IPS-18a (cell line): ENCODE results near the gene ARNT2.
A peak's percentile ranks its signal among the peaks of the same experiment; 100 is the strongest.
"Not testable (repeated sequence)": the region's sequence is repeated elsewhere in the genome, so short reads cannot be mapped to it uniquely, and the experiment has no call there.

Source experiments
- H3K27ac ChIP-seq: one replicate; pipeline ENCODE4 v1.5.1; 2013; ENCODE audit warnings: low read length
- H3K27me3 ChIP-seq: one replicate; pipeline ENCODE4 v1.6.1; 2013; ENCODE audit warnings: mild to moderate bottlenecking, low read length; ENCODE audit not compliant: control insufficient read depth, insufficient read depth
- H3K36me3 ChIP-seq: one replicate; pipeline ENCODE4 v1.6.1; 2013; ENCODE audit warnings: low read depth, low read length; ENCODE audit not compliant: control insufficient read depth
- H3K4me1 ChIP-seq: one replicate; pipeline ENCODE4 v1.6.1; 2013; ENCODE audit warnings: low read depth, low read length; ENCODE audit not compliant: control insufficient read depth
- H3K4me3 ChIP-seq: one replicate; pipeline ENCODE4 v1.5.1; 2013; ENCODE audit warnings: low read length
- H3K9ac ChIP-seq: one replicate; pipeline ENCODE4 v1.6.1; 2013; ENCODE audit warnings: mild to moderate bottlenecking, low read length, moderate library complexity
- H3K9me3 ChIP-seq: one replicate; pipeline ENCODE4 v1.6.1; 2013; ENCODE audit warnings: low read depth, low read length; ENCODE audit not compliant: control insufficient read depth

ARNT2 gene

DNA sequence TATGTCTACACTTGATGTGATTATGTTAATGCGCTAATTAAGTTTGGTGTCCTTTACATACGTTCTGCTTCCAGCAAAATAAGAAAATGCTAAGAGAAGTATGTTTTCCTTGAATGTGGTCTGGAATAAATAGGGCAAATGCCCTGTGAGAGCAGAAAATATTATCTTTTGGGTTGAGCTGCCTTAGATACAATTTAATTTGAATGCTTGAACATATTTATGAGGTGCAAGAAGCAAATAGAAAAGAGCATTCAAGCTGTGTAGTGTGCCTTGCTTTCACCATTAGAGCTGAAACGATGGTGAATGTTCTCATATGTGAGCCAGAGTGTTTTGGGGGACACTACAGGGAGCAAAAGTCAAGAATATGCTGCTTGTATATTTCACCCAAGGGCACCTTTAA lies 15.9 kb upstream of the ARNT2 start:
- Histone ChIP-seq H3K4me1 (peaks cover 7% of the 10 kb centered on the region), H3K4me3 (no peak overlapping the region), H3K9me3 (no peaks in the 10 kb centered on the region), H3K36me3 (no peaks in the 10 kb centered on the region), H3K27me3 (no peaks in the 10 kb centered on the region), H3K9ac (no peak overlapping the region), H3K27ac (no peak overlapping the region)

DNA sequence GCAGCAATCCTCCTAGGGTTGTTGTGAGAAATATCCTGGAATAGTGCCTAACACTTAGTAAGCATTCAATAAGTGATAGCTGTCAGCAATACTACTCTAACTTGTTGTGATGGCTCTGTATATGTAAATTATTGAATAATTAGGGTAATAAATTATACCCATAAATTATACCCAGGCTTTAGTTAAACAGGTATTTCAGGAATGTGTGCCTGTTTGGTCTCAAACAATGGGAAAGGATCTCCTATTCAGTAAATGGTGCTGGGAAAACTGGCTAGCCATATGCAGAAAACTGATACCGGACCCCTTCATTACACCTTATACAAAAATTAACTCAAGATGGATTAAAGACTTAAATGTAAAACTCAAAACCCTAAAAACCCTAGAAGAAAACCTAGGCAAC lies 14.8 kb upstream of the ARNT2 start:
- Histone ChIP-seq H3K36me3 (no peaks in the 10 kb centered on the region), H3K27ac (no peak overlapping the region), H3K4me3 (no peak overlapping the region), H3K4me1 (peaks cover 7% of the 10 kb centered on the region), H3K9ac (no peak overlapping the region), H3K27me3 (no peaks in the 10 kb centered on the region), H3K9me3 (no peaks in the 10 kb centered on the region)

DNA sequence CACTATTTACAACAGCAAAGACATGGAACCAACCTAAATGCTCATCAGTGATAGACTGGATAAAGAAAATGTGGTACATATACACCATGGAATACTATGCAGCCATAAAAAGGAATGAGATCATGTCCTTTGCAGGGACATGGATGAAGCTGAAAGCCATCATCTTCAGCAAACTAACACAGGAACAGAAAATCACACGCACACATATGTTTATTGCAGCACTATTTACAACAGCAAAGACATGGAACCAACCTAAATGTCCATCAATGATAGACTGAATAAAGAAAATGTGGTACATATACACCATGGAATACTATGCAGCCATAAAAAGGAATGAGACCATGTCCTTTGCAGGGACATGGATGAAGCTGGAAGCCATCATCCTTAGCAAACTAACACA lies 13.2 kb upstream of the ARNT2 start:
- not testable (repeated sequence) for H3K9ac ChIP-seq, H3K9me3 ChIP-seq, H3K27me3 ChIP-seq, H3K4me3 ChIP-seq, H3K4me1 ChIP-seq, H3K36me3 ChIP-seq, H3K27ac ChIP-seq

DNA sequence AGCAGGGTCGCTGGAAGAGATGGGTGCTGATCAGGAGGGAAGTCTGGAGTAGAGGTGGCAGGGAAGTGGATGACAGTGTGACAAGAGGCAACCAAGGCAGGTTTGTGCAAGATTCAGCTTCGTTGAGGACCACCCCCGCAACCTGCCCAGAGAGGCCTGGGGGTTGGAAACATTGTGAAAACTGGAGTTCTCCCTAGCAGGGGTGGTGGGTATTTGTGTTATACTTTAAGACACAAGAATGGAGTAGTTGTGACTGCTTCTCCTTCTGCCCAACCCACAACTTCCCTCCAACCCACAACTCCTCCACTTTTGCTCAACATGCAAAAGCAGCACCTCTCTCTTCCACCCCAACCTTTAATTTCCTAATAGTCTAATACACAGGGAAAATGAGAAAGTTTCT lies 8.6 kb upstream of the ARNT2 start:
- H3K9me3 ChIP-seq, result no peaks in the 10 kb centered on the region
- H3K27me3 ChIP-seq, result no peaks in the 10 kb centered on the region
- peaks cover 11% of the 10 kb centered on the region for H3K4me1 ChIP-seq
- H3K36me3 ChIP-seq, result no peaks in the 10 kb centered on the region
- H3K27ac ChIP-seq, result no peak overlapping the region
- H3K4me3 ChIP-seq, result no peak overlapping the region
- H3K9ac ChIP-seq, result no peak overlapping the region

DNA sequence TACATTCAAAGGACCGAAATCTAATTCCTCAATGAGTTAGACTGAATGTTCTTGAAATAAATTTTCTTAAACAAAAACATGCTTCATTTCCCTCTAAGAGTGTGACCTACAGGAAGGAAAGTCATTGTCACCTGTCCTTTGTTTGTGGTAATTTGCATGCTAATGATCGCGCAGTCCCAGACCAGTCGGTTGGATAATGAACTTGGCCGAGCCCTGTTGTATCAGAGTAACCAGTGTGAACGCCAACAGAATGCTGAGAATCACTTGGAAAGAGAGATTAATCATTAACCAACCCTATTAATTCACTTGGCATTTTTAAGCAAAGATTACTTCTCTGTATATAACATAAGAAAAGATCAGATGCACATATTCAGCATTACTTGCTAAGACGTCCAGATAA lies 8.1 kb upstream of the ARNT2 start:
- no peak overlapping the region for H3K9ac ChIP-seq

DNA sequence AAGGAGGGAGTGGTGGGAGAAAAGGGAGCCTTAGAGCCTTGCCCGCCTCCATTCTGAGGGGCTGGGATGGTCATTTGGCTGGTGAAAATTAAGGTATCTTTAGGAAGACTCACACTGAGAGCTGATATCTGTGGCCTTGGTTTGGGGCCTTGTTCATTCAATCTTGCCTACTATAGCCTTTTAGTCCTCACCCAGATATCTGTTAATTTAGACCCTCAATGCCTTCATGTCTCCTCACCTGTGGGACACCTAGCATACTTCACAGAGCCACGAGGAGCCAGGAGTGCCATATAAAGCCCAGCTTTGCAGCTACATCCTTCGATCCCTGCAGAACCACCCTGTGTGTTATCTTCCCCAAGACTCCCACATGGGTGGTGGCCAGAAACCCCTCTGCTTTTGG lies 4.7 kb upstream of the ARNT2 start:
- no peak overlapping the region for H3K9ac ChIP-seq
- H3K4me1 ChIP-seq, result peaks cover 7% of the 10 kb centered on the region
- no peak overlapping the region for H3K4me3 ChIP-seq
- H3K9me3 ChIP-seq, result no peaks in the 10 kb centered on the region
- no peaks in the 10 kb centered on the region for H3K36me3 ChIP-seq
- peaks cover 17% of the 10 kb centered on the region for H3K27me3 ChIP-seq
- H3K27ac ChIP-seq, result no peak overlapping the region

More for the DNA sequence above, 8.1 kb upstream of the ARNT2 start:
- Histone ChIP-seq H3K27me3 (no peaks in the 10 kb centered on the region), H3K9me3 (no peaks in the 10 kb centered on the region), H3K27ac (no peak overlapping the region), H3K36me3 (no peaks in the 10 kb centered on the region), H3K4me3 (no peak overlapping the region), H3K4me1 (peaks cover 11% of the 10 kb centered on the region)

DNA sequence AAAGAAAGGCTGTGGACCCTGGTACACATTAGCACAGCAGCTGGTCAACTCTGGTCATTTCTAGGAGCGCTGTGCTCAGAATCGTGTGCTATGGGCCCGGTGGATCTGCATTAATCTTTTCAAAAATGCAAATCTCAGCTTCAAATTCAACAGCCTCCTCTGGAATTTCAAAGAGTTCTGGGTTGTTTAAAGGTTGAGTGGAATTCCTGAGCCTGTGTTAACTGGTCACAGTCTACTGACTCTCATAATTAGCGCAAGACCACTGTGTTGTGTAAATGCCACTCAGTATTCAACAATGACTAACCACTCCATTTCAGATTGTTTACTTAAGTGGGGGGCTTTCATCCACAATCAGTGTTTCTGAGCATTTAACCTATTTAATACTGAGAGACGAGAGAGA lies 2.7 kb upstream of the ARNT2 start:
- Histone ChIP-seq H3K27me3 (peaks cover 33% of the 10 kb centered on the region), H3K27ac (no peak overlapping the region), H3K9me3 (no peaks in the 10 kb centered on the region), H3K4me3 (no peak overlapping the region), H3K9ac (no peak overlapping the region), H3K4me1 (peaks cover 5% of the 10 kb centered on the region), H3K36me3 (no peaks in the 10 kb centered on the region)

DNA sequence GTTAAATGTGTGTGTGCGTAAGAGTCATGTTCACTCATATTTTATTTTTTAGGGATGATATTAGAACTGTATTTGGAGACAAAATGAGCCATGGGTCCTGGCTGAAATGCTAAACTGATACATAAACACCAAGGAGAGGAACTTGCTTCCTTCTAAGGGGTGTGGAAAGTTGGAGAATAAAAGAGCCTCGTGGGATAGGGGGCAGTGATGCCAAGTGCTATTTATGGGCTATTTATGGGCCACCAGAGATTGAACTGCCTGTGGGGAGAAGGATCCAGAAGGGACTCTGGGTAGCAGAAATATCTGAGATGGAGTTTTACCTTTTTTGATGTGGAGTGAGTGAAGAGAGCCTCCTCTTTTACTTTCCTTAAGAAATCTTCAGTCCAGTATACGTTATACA lies 1.8 kb upstream of the ARNT2 start:
- H3K4me1 ChIP-seq, result peaks cover 4% of the 10 kb centered on the region
- H3K4me3 ChIP-seq, result no peak overlapping the region
- H3K9ac ChIP-seq, result no peak overlapping the region
- no peaks in the 10 kb centered on the region for H3K9me3 ChIP-seq
- no peaks in the 10 kb centered on the region for H3K36me3 ChIP-seq
- H3K27ac ChIP-seq, result no peak overlapping the region
- H3K27me3 ChIP-seq, result peaks cover 36% of the 10 kb centered on the region

DNA sequence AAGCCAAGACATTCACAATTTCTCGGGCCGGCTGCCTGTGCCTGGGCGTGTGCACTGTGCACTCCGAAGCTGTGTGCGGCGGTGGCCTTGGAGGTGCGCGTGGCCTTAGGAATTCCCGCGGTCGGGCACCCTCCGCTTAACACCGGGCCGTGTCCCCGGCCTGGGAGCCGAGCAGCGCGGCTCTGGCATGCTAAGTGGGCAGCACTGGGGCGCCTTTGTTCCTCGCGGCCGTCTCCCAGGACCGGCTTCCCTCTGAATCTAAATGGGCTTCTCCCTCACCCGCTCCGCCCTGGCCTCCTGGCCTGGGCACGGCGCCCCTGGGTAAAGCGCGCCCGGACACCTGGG lies 498 bp upstream of the ARNT2 start:
- Histone ChIP-seq H3K9ac (peak overlapping the region; percentile 77), H3K4me3 (peak overlapping the region; percentile 62), H3K9me3 (no peaks in the 10 kb centered on the region), H3K36me3 (no peaks in the 10 kb centered on the region), H3K4me1 (peaks cover 4% of the 10 kb centered on the region), H3K27ac (no peak overlapping the region), H3K27me3 (peaks cover 36% of the 10 kb centered on the region)

DNA sequence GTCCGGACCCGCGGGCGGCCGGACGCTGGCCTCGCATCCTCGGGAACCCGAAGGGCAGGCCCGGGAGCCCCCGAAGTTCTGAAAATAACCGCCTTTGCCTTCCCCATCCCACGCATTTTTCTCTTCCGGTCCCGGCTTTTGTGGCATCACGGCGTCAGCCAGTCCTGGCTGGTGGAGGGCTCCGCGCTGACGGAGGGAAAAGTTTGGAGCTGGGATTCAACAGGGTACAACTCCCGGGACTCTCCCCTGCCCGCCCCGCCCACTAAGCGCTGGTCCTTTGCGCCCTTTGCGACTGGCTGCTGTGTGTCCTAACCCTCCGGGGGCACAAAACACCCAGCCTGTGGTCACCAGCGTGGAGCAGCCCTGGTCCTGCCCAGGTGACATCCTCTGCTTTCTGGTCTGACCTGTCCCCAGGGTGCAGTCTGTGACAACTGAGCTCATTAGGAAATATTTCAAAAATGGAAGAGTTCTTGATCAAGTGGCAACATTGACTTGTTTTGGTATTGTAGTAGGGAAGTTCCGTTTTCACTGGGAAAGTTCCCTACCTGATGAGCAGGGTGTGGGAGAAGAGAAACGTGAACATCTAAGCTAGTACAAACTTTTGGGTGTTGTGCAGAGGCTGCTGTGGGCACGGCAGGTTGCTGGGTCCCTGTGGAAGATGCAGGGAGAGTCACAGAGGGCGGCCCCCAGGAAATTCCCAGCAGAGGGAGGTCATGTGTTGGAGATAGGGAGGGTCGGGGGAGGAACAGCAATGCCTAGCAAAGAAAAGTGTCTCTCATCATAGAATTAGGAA lies 775 bp downstream of the ARNT2 start:
- peak overlapping the region; percentile 52 for H3K4me3 ChIP-seq
- peaks cover 36% of the 10 kb centered on the region for H3K27me3 ChIP-seq
- H3K9me3 ChIP-seq, result no peaks in the 10 kb centered on the region
- peaks cover 4% of the 10 kb centered on the region for H3K4me1 ChIP-seq
- no peaks in the 10 kb centered on the region for H3K36me3 ChIP-seq
- H3K9ac ChIP-seq, result peak overlapping the region; percentile 46
- no peak overlapping the region for H3K27ac ChIP-seq

DNA sequence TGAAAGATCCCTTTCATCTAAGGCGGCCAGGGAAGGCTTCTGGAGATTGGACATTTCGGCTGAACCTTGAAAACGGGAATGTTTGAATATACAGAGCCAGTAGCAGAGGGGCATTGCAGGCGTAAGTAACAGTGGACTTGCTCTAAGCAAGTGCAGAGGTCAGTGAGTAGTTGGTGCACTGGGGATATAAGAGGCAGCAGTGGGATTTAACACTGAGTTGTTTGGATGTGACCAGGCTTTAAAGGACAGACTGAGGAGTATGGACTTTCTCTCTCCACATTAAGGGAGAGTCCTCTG lies 1.3 kb downstream of the ARNT2 start:
- Histone ChIP-seq H3K4me1 (peaks cover 4% of the 10 kb centered on the region), H3K27me3 (peaks cover 36% of the 10 kb centered on the region), H3K27ac (no peak overlapping the region), H3K9me3 (no peaks in the 10 kb centered on the region), H3K9ac (no peak overlapping the region), H3K4me3 (peak overlapping the region; percentile 52), H3K36me3 (no peaks in the 10 kb centered on the region)

DNA sequence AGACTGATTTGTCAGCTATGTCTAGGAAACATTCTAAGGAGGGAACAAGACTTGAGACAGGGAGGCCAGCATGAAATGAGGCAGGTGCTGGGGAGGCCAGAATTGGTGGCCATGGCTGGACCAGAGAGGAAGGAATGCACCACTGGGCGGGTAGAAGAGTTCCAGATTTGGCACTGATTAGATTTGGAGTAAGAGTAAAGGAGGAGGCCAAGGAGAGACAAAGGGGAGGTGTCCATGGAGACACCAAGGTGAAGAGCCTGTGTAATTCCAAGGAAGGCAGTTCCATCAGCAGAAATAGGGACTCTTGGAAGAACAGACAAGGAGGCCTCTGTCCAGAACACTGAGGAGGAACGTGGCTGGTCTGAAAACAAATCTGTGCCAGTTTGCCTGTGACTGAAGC lies 1.8 kb downstream of the ARNT2 start:
- no peak overlapping the region for H3K27ac ChIP-seq
- no peaks in the 10 kb centered on the region for H3K36me3 ChIP-seq
- H3K4me1 ChIP-seq, result peaks cover 4% of the 10 kb centered on the region
- H3K27me3 ChIP-seq, result peaks cover 36% of the 10 kb centered on the region
- no peak overlapping the region for H3K9ac ChIP-seq
- no peak overlapping the region for H3K4me3 ChIP-seq
- no peaks in the 10 kb centered on the region for H3K9me3 ChIP-seq
